Stomach (tissue), 9 donors: Measurements from ENCODE around the gene GSDME. TPM values are rescaled to one million over a fixed set of nuclear protein-coding genes. Genes with fewer than 3 reads are reported as not detected.

Experiments
- DNase-seq, 2 donors: peaks; one replicate each; pipeline versions ENCODE4 v3.0.0 to v3.0.0-alpha.2; 2013 to 2019
- H3K27ac ChIP-seq, 5 donors: fragments of 200-600 bp in 4 of 5; sonication (generic) in 4 of 5; one replicate each; pipeline ENCODE4 v1.5.1; 2013 to 2019; ENCODE audit warnings: mild to moderate bottlenecking in 1 of 5, moderate library complexity in 1 of 5
- H3K27me3 ChIP-seq, 3 donors: fragments of 200-600 bp; sonication (generic); one replicate each; pipeline ENCODE4 v1.5.1; 2017 to 2019; ENCODE audit warnings: mixed run types in 1 of 3
- H3K36me3 ChIP-seq, 4 donors: fragments of 200-600 bp; sonication (generic); 1 replicate in 3 of 4; 2 replicates in 1 of 4; pipeline ENCODE4 v1.5.1; 2016 to 2019
- H3K4me1 ChIP-seq, 4 donors: fragments of 200-600 bp; sonication (generic); one replicate each; pipeline ENCODE4 v1.5.1; 2016 to 2019
- H3K4me3 ChIP-seq, 4 donors: fragments of 200-600 bp; sonication (generic) in 3 of 4; one replicate each; pipeline ENCODE4 v1.5.1; 2016 to 2019; ENCODE audit warnings: mild to moderate bottlenecking in 1 of 4
- H3K9me3 ChIP-seq, 4 donors: fragments of 200-600 bp; sonication (generic); one replicate each; pipeline ENCODE4 v1.5.1; 2016 to 2019
- EP300 ChIP-seq: sonication (generic); formaldehyde crosslinking; IDR thresholded peaks from one replicate; pipeline ENCODE4 v1.6.1; 2017; ENCODE audit warnings: antibody characterized with exemption
- POLR2A ChIP-seq, 4 donors: fragments of 450-650 bp; IDR thresholded peaks; one replicate each; pipeline ENCODE4 v1.6.1; 2016; ENCODE audit warnings: antibody characterized with exemption in 4 of 4, control low read depth in 2 of 4, mild to moderate bottlenecking in 1 of 4, moderate library complexity in 1 of 4
- POLR2AphosphoS5 ChIP-seq, 3 donors: sonication (generic); formaldehyde crosslinking; IDR thresholded peaks; one replicate each; pipeline ENCODE4 v1.6.1; 2016; ENCODE audit warnings: antibody characterized with exemption in 3 of 3
- WGBS, 5 donors: extraction: QIAGEN DNeasy Blood & Tissue Kit in 3 of 5; methylation state at CpG; one replicate each; pipeline versions ENCODE4 v1.1.5 to v1.1.7; 2013 to 2018; 5-methylcytosine and 5-hydroxymethylcytosine counted together
- intact Hi-C: fragments of 100-400 bp; cut with DNase I; formaldehyde crosslinking; loops from one replicate; pipeline ENCODE4 v1.15.1; 2023; ENCODE audit warnings: low total_unique reads
- polyA plus RNA-seq, 3 donors: library from polyadenylated mRNA; stranded (reverse); fragments of 200-250 nt; gene quantifications; one replicate each; pipeline ENCODE4 v1.2.3, GENCODE V29; 2013
- total RNA-seq, 5 donors: library from RNA; depleted of rRNA; stranded (reverse); fragments of >200 nt; gene quantifications; one replicate each; pipeline versions ENCODE4 v1.1.0 to v1.2.3, GENCODE V29; 2014 to 2016
- TF ChIP-seq, protein P1 (sequence below), 7 experiments: fragments of 450-650 bp in 4 of 7; fragments of 200-600 bp in 3 of 7; sonication (generic) in 3 of 7; IDR thresholded peaks; one replicate each; pipeline ENCODE4 v1.5.1; 2016 to 2019; ENCODE audit warnings: antibody characterized with exemption in 7 of 7, control low read depth in 2 of 7, mild to moderate bottlenecking in 1 of 7
- donor health status: healthy with polysubstance abuse.
- donor health status: Bipolar disorder and iron deficiency.
- donor health status: healthy.

GSDME gene
- total and polyA plus RNA-seq, 8 donors: 2.6 to 11.9 (median 4.5) TPM; not detected in 1

GRCh38 chr7:24741679-24742505, 15.4 kb downstream of the GSDME start:
- WGBS, 5 donors: 67 to 79% (median 70%) methylated on average over 14 of the region's 14 CpGs
- no peak for DNase-seq
- no peak overlapping the region for H3K4me3 ChIP-seq
- no peaks in the 10 kb centered on the region for H3K36me3 ChIP-seq
- no peak overlapping the region for H3K27ac ChIP-seq
- no peaks in the 10 kb centered on the region for H3K27me3 ChIP-seq
- H3K9me3 ChIP-seq: peaks cover 0 to 12% (median 6%) of the 10 kb centered on the region in 4 donors
- TF ChIP-seq EP300 (no peak), POLR2A (IDR thresholded peaks at IDR 0.05) (no peak), POLR2AphosphoS5 (IDR thresholded peaks at IDR 0.05) (no peak)
- TF ChIP-seq, protein P1, sequence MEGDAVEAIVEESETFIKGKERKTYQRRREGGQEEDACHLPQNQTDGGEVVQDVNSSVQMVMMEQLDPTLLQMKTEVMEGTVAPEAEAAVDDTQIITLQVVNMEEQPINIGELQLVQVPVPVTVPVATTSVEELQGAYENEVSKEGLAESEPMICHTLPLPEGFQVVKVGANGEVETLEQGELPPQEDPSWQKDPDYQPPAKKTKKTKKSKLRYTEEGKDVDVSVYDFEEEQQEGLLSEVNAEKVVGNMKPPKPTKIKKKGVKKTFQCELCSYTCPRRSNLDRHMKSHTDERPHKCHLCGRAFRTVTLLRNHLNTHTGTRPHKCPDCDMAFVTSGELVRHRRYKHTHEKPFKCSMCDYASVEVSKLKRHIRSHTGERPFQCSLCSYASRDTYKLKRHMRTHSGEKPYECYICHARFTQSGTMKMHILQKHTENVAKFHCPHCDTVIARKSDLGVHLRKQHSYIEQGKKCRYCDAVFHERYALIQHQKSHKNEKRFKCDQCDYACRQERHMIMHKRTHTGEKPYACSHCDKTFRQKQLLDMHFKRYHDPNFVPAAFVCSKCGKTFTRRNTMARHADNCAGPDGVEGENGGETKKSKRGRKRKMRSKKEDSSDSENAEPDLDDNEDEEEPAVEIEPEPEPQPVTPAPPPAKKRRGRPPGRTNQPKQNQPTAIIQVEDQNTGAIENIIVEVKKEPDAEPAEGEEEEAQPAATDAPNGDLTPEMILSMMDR (IDR thresholded peaks at IDR 0.05): no peak
- intact Hi-C loops: no loop called here
- H3K4me1 ChIP-seq: no peaks in the 10 kb centered on the region

GRCh38 chr7:24740871-24741270, 16.4 kb downstream of the GSDME start:
- Histone ChIP-seq H3K36me3 (no peaks in the 10 kb centered on the region), H3K4me1 (no peaks in the 10 kb centered on the region), H3K27ac (no peak overlapping the region), H3K9me3 (peaks cover 0 to 12% (median 6%) of the 10 kb centered on the region in 4 donors), H3K4me3 (no peak overlapping the region), H3K27me3 (no peaks in the 10 kb centered on the region)
- intact Hi-C loops: no loop called here
- TF ChIP-seq, protein P1 (IDR thresholded peaks at IDR 0.05): no peak
- TF ChIP-seq EP300 (no peak), POLR2AphosphoS5 (IDR thresholded peaks at IDR 0.05) (no peak), POLR2A (IDR thresholded peaks at IDR 0.05) (no peak)
- DNase-seq: no peak
- 82 to 94% (median 91%) methylated on average over 9 of the region's 9 CpGs for WGBS, 5 donors

GRCh38 chr7:24739306-24739705, 18.0 kb downstream of the GSDME start:
- intact Hi-C loops: no loop called here

GRCh38 chr7:24738577-24738976, 18.7 kb downstream of the GSDME start:
- Histone ChIP-seq H3K27me3 (no peaks in the 10 kb centered on the region), H3K4me1 (no peaks in the 10 kb centered on the region), H3K4me3 (no peak overlapping the region), H3K36me3 (no peaks in the 10 kb centered on the region), H3K9me3 (peaks cover 0 to 12% (median 6%) of the 10 kb centered on the region in 4 donors), H3K27ac (no peak overlapping the region)
- DNase-seq: no peak
- WGBS, 5 donors: 93 to 97% (median 95%) methylated on average over 1 of the region's 1 CpG
- intact Hi-C loops: no loop called here
- TF ChIP-seq, protein P1 (IDR thresholded peaks at IDR 0.05): no peak
- TF ChIP-seq POLR2AphosphoS5 (IDR thresholded peaks at IDR 0.05) (no peak), EP300 (no peak), POLR2A (IDR thresholded peaks at IDR 0.05) (no peak)

More at GRCh38 chr7:24739306-24739705, 18.0 kb downstream of the GSDME start:
- H3K4me3 ChIP-seq: no peak overlapping the region
- H3K27me3 ChIP-seq: no peaks in the 10 kb centered on the region
- H3K4me1 ChIP-seq: no peaks in the 10 kb centered on the region
- WGBS, 5 donors: 50 to 97% (median 90%) methylated on average over 1 of the region's 1 CpG
- peaks cover 0 to 12% (median 6%) of the 10 kb centered on the region in 4 donors for H3K9me3 ChIP-seq
- no peaks in the 10 kb centered on the region for H3K36me3 ChIP-seq
- no peak overlapping the region for H3K27ac ChIP-seq
- TF ChIP-seq POLR2AphosphoS5 (IDR thresholded peaks at IDR 0.05) (no peak), POLR2A (IDR thresholded peaks at IDR 0.05) (no peak)
- TF ChIP-seq, protein P1 (IDR thresholded peaks at IDR 0.05): no peak
- DNase-seq: no peak
